GM19455 (cell line): ENCODE measurements around the gene C5.
"Not testable (repeated sequence)": the region's sequence is repeated elsewhere in the genome, so short reads cannot be mapped to it uniquely, and the experiment has no call there.

Experiments used
- ATAC-seq: cut with Tn5 transposase; IDR thresholded peaks from one replicate; pipeline ENCODE4 v1.9.1; 2021; ENCODE audit not compliant: unreplicated experiment

C5 gene

GRCh38 chr9:121053544-121053943 is 3.5 kb upstream of the C5 start:
- no peak for ATAC-seq

GRCh38 chr9:121048618-121049017 is 1.5 kb downstream of the C5 start:
- ATAC-seq = no peak

- ATAC-seq = no peak
These were observed 1.9 kb downstream of the C5 start for GRCh38 chr9:121048175-121048574.

- ATAC-seq = no peak
These were observed 11.3 kb downstream of the C5 start for GRCh38 chr9:121038804-121039203.

- ATAC-seq = no peak
These were observed 11.7 kb downstream of the C5 start for GRCh38 chr9:121038362-121038761.

- not testable (repeated sequence) for ATAC-seq
These were observed 14.4 kb downstream of the C5 start for GRCh38 chr9:121035717-121036116.

- no peak for ATAC-seq
These were observed 15.5 kb downstream of the C5 start for GRCh38 chr9:121034529-121034928.

GRCh38 chr9:121029469-121029868 is 20.6 kb downstream of the C5 start:
- ATAC-seq = no peak

- not testable (repeated sequence) for ATAC-seq
These were observed 21.8 kb downstream of the C5 start for GRCh38 chr9:121028285-121028684.

- ATAC-seq = no peak
These were observed 23.3 kb downstream of the C5 start for GRCh38 chr9:121026768-121027167.

- no peak for ATAC-seq
These were observed 23.8 kb downstream of the C5 start for GRCh38 chr9:121026260-121026691.

- ATAC-seq = no peak
These were observed 25.8 kb downstream of the C5 start for GRCh38 chr9:121024237-121024636.

GRCh38 chr9:121023064-121023463 is 27.0 kb downstream of the C5 start:
- ATAC-seq = no peak

- ATAC-seq = no peak
These were observed 28.8 kb downstream of the C5 start for GRCh38 chr9:121021301-121021700.

GRCh38 chr9:121019273-121019672 is 30.8 kb downstream of the C5 start:
- no peak for ATAC-seq

GRCh38 chr9:121013911-121014310 is 36.2 kb downstream of the C5 start:
- ATAC-seq = no peak

GRCh38 chr9:121009650-121010049 is 40.4 kb downstream of the C5 start:
- no peak for ATAC-seq

GRCh38 chr9:120999317-120999716 is 50.8 kb downstream of the C5 start:
- no peak for ATAC-seq

GRCh38 chr9:120998111-120998510 is 52.0 kb downstream of the C5 start:
- no peak for ATAC-seq

GRCh38 chr9:120997502-120997901 is 52.6 kb downstream of the C5 start:
- no peak for ATAC-seq

- no peak for ATAC-seq
These were observed 53.7 kb downstream of the C5 start for GRCh38 chr9:120996409-120996808.

GRCh38 chr9:120989065-120989464 is 61.0 kb downstream of the C5 start:
- ATAC-seq = no peak

GRCh38 chr9:120985819-120986222 is 64.3 kb downstream of the C5 start:
- ATAC-seq = no peak
